ENCODE results near the gene PRAME.

DNA sequence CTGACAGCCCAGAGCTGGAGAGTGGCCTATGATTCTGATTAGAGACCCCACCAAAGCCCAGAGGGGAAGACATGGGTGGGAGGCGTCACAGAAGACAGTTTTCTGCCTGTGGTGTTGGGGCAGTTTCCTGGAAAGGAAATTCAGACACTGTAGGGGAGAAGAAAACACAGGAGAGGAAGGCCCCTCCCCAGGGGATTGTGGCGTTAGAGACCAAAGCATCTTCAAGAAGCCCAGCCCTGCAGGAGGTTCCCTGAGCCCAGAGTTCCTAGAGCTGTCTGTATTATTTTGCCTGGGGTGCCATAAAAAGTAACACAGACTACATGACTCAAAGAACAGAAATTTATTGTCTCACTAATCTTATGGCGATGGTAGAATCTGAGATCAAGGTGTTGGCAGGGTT lies 40.2 kb upstream of the PRAME start:
- TF ChIP-seq, protein P1, sequence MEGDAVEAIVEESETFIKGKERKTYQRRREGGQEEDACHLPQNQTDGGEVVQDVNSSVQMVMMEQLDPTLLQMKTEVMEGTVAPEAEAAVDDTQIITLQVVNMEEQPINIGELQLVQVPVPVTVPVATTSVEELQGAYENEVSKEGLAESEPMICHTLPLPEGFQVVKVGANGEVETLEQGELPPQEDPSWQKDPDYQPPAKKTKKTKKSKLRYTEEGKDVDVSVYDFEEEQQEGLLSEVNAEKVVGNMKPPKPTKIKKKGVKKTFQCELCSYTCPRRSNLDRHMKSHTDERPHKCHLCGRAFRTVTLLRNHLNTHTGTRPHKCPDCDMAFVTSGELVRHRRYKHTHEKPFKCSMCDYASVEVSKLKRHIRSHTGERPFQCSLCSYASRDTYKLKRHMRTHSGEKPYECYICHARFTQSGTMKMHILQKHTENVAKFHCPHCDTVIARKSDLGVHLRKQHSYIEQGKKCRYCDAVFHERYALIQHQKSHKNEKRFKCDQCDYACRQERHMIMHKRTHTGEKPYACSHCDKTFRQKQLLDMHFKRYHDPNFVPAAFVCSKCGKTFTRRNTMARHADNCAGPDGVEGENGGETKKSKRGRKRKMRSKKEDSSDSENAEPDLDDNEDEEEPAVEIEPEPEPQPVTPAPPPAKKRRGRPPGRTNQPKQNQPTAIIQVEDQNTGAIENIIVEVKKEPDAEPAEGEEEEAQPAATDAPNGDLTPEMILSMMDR (conservative IDR thresholded peaks at IDR 0.05): no peak
- TF ChIP-seq ZFX (IDR thresholded peaks at IDR 0.05): no peak
